ENCODE measurements around the gene AARS2. TPM values are rescaled to one million over a fixed set of nuclear protein-coding genes. Genes with fewer than 3 reads are reported as not detected.
A peak's percentile ranks its signal among the peaks of the same experiment; 100 is the strongest.

Gene AARS2
- total and polyA plus RNA-seq, 2 experiments from 2014 or later = 12.6 to 17.6 TPM

GRCh38 chr6:44254191-44255104, 58.7 kb downstream of the AARS2 start:
- Histone ChIP-seq H2AFZ (no peak overlapping the region), H3K9me3 (ENCODE audit: low read depth) (no peaks in the 10 kb centered on the region), H4K20me1 (ENCODE audit: insufficient read depth, poor library complexity, severe bottlenecking) (peaks cover 55% of the 10 kb centered on the region), H3K4me2 (no peak overlapping the region), H3K4me1 (ENCODE audit: insufficient read depth) (peaks cover 9% of the 10 kb centered on the region), H3K4me3 (no peak overlapping the region), H3K36me3 (replicated peaks; ENCODE audit: insufficient read depth, low read depth) (no peaks in the 10 kb centered on the region), H3K79me2 (peaks cover 58% of the 10 kb centered on the region), H3K9me2 (replicated peaks; ENCODE audit: insufficient read depth) (no peaks in the 10 kb centered on the region), H3K27me3 (no peaks in the 10 kb centered on the region), H3K27ac (no peak overlapping the region)
- 87% methylated on average over 12 of the region's 12 CpGs for WGBS (ENCODE audit: low lambda C conversion rate, missing lambda C conversion rate)
- TF ChIP-seq EZH2 (IDR thresholded peaks at IDR 0.05; ENCODE audit: borderline replicate concordance) (no peak), EZH2phosphoT487 (IDR thresholded peaks at IDR 0.05; ENCODE audit: low read depth, severe bottlenecking, unreplicated experiment) (no peak), CTCF (IDR thresholded peaks at IDR 0.05; ENCODE audit: poor library complexity) (no peak)
- DNase-seq (ENCODE audit: low spot score) = no peak

GRCh38 chr6:44253307-44254101, 59.6 kb downstream of the AARS2 start:
- no peak overlapping the region for H3K27ac ChIP-seq
- H2AFZ ChIP-seq = no peak overlapping the region
- DNase-seq (ENCODE audit: low spot score) = peak; percentile 65
- H4K20me1 ChIP-seq (ENCODE audit: insufficient read depth, poor library complexity, severe bottlenecking) = peaks cover 64% of the 10 kb centered on the region
- H3K27me3 ChIP-seq = no peaks in the 10 kb centered on the region
- no peaks in the 10 kb centered on the region for H3K9me3 ChIP-seq (ENCODE audit: low read depth)
- 82% methylated on average over 10 of the region's 10 CpGs for WGBS (ENCODE audit: low lambda C conversion rate, missing lambda C conversion rate)
- no peak overlapping the region for H3K4me2 ChIP-seq
- peaks cover 68% of the 10 kb centered on the region for H3K79me2 ChIP-seq
- H3K4me3 ChIP-seq = no peak overlapping the region
- no peaks in the 10 kb centered on the region for H3K36me3 ChIP-seq (replicated peaks; ENCODE audit: insufficient read depth, low read depth)
- H3K4me1 ChIP-seq (ENCODE audit: insufficient read depth) = peaks cover 19% of the 10 kb centered on the region
- no peak for TF ChIP-seq EZH2 (IDR thresholded peaks at IDR 0.05; ENCODE audit: borderline replicate concordance)
- peak; percentile 44 for TF ChIP-seq CTCF (IDR thresholded peaks at IDR 0.05; ENCODE audit: poor library complexity)
- no peak for TF ChIP-seq EZH2phosphoT487 (IDR thresholded peaks at IDR 0.05; ENCODE audit: low read depth, severe bottlenecking, unreplicated experiment)
- no peaks in the 10 kb centered on the region for H3K9me2 ChIP-seq (replicated peaks; ENCODE audit: insufficient read depth)

- WGBS (ENCODE audit: low lambda C conversion rate, missing lambda C conversion rate) = 93% methylated on average over 14 of the region's 14 CpGs
- Histone ChIP-seq H3K4me1 (ENCODE audit: insufficient read depth) (peaks cover 21% of the 10 kb centered on the region), H3K9me2 (replicated peaks; ENCODE audit: insufficient read depth) (no peaks in the 10 kb centered on the region), H3K27ac (no peak overlapping the region), H3K9me3 (ENCODE audit: low read depth) (no peaks in the 10 kb centered on the region), H3K27me3 (no peaks in the 10 kb centered on the region), H3K4me3 (no peak overlapping the region), H2AFZ (no peak overlapping the region), H4K20me1 (ENCODE audit: insufficient read depth, poor library complexity, severe bottlenecking) (peaks cover 80% of the 10 kb centered on the region), H3K4me2 (no peak overlapping the region), H3K79me2 (peaks cover 81% of the 10 kb centered on the region), H3K36me3 (replicated peaks; ENCODE audit: insufficient read depth, low read depth) (no peaks in the 10 kb centered on the region)
- DNase-seq (ENCODE audit: low spot score) = no peak
- TF ChIP-seq CTCF (IDR thresholded peaks at IDR 0.05; ENCODE audit: poor library complexity) = no peak
- no peak for TF ChIP-seq EZH2 (IDR thresholded peaks at IDR 0.05; ENCODE audit: borderline replicate concordance)
- no peak for TF ChIP-seq EZH2phosphoT487 (IDR thresholded peaks at IDR 0.05; ENCODE audit: low read depth, severe bottlenecking, unreplicated experiment)
Measured at GRCh38 chr6:44251576-44252524, 61.3 kb downstream of the AARS2 start.

Data from hepatocyte (in vitro differentiated cells).